CD4-positive, CD25-positive, alpha-beta regulatory T cell (primary cell): ENCODE results near the gene UBTD2. TPM values are rescaled to one million over a fixed set of nuclear protein-coding genes. Genes with fewer than 3 reads are reported as not detected.

ENCODE experiments used
- ATAC-seq, 2 donors: fragments of 150-1000 bp; cut with Tn5 transposase; one replicate each; pipeline ENCODE4 v1.10.0; 2021; ENCODE audit warnings: low read depth in 2 of 2, moderate number of reproducible peaks in 2 of 2, moderate library complexity in 1 of 2
- DNase-seq, 3 donors: peaks; one replicate each; pipeline versions ENCODE4 v3.0.0 to v3.0.0-alpha.2; 2012 to 2022; ENCODE audit warnings: mixed read lengths in 1 of 3
- H3K27ac ChIP-seq: one replicate; pipeline ENCODE4 v1.7.0; 2013; ENCODE audit warnings: mild to moderate bottlenecking, low read length; ENCODE audit not compliant: insufficient read depth, poor library complexity, severe bottlenecking
- H3K27me3 ChIP-seq: one replicate; pipeline ENCODE4 v1.7.0; 2013; ENCODE audit warnings: low read length; ENCODE audit not compliant: control insufficient read depth, insufficient read depth
- H3K36me3 ChIP-seq: one replicate; pipeline ENCODE4 v1.7.0; 2013; ENCODE audit warnings: mild to moderate bottlenecking, low read length, moderate library complexity; ENCODE audit not compliant: control insufficient read depth, insufficient read depth
- H3K4me1 ChIP-seq: 2 replicates; pipeline ENCODE4 v1.7.0; 2013; ENCODE audit warnings: mild to moderate bottlenecking, low read length; ENCODE audit not compliant: insufficient read depth, control insufficient read depth, poor library complexity, severe bottlenecking
- H3K4me3 ChIP-seq: one replicate; pipeline ENCODE4 v1.7.0; 2013; ENCODE audit warnings: low read depth, mild to moderate bottlenecking, low read length, moderate library complexity
- H3K9me3 ChIP-seq, 2 experiments: 1 replicate in 1 of 2; 2 replicates in 1 of 2; pipeline ENCODE4 v1.7.0; 2013; ENCODE audit warnings: low read length in 2 of 2, mild to moderate bottlenecking in 1 of 2, moderate library complexity in 1 of 2; ENCODE audit not compliant: control insufficient read depth in 2 of 2
- H3K27ac Mint-ChIP-seq, 3 donors: one replicate each; pipeline ENCODE4 v1.8.0; 2020 to 2022; ENCODE audit warnings: mild to moderate bottlenecking in 3 of 3, mixed read lengths in 3 of 3, moderate library complexity in 2 of 3
- H3K27me3 Mint-ChIP-seq: one replicate; pipeline ENCODE4 v1.8.0; 2022; ENCODE audit warnings: mild to moderate bottlenecking, mixed read lengths
- H3K36me3 Mint-ChIP-seq: one replicate; pipeline ENCODE4 v1.8.0; 2020; ENCODE audit warnings: mixed read lengths
- H3K4me1 Mint-ChIP-seq, 4 donors: one replicate each; pipeline ENCODE4 v1.8.0; 2020 to 2022; ENCODE audit warnings: mixed read lengths in 4 of 4, mild to moderate bottlenecking in 1 of 4
- H3K4me3 Mint-ChIP-seq, 4 donors: one replicate each; pipeline ENCODE4 v1.8.0; 2020 to 2022; ENCODE audit warnings: mild to moderate bottlenecking in 4 of 4, mixed read lengths in 4 of 4, moderate library complexity in 3 of 4
- H3K9me3 Mint-ChIP-seq, 7 donors: one replicate each; pipeline ENCODE4 v1.8.0; 2020 to 2022; ENCODE audit warnings: mixed read lengths in 7 of 7, mild to moderate bottlenecking in 3 of 7, moderate library complexity in 2 of 7
- polyA plus RNA-seq, 4 donors: library from polyadenylated mRNA; unstranded; fragments of 300-500 nt; fragmentation: Illumina TruSeq; gene quantifications; one replicate each; pipeline ENCODE4 v1.2.3, GENCODE V29; 2021
- total RNA-seq: library from RNA; stranded (reverse); gene quantifications from one replicate; pipeline ENCODE4 v1.2.3, GENCODE V29; 2022

UBTD2 gene
- total and polyA plus RNA-seq, 5 donors from 2014 or later: 2.9 to 3.9 (median 3.4) TPM

DNA sequence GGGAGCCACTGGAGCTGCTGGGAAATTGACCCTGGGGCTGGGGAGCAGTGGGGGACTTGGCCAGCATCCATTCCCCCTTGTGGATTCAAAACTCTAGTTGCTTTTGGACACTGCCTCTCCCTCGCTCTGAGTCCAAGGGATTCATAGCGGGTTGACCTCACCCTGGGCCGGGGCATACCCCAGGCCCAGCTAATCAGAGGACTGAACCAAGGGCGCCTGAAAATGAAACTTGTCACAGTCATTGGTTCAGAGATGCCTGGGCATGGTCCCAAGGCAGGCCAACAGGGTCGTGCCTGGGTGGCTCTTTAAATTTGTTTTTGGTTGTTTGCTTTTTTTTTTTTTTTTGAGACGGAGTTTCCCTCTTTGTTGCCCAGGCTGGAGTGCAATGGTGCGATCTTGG, 118.1 kb downstream of the UBTD2 start:
- H3K4me1 ChIP-seq: peaks cover 87% of the 10 kb centered on the region
- H3K4me3 Mint-ChIP-seq: peak overlapping the region in 1 of 4 donors; percentile 21
- no peaks in the 10 kb centered on the region for H3K27me3 ChIP-seq
- H3K36me3 ChIP-seq: peaks cover 44% of the 10 kb centered on the region
- no peaks in the 10 kb centered on the region for H3K27me3 Mint-ChIP-seq
- peaks cover 17% of the 10 kb centered on the region for H3K36me3 Mint-ChIP-seq
- no peaks in the 10 kb centered on the region for H3K9me3 ChIP-seq
- DNase-seq: no peak
- no peak overlapping the region for H3K4me3 ChIP-seq
- no peak overlapping the region for H3K27ac Mint-ChIP-seq
- no peak for ATAC-seq
- no peaks in the 10 kb centered on the region for H3K9me3 Mint-ChIP-seq
- no peak overlapping the region for H3K27ac ChIP-seq
- H3K4me1 Mint-ChIP-seq: peaks cover 35 to 93% (median 66%) of the 10 kb centered on the region in 4 donors

DNA sequence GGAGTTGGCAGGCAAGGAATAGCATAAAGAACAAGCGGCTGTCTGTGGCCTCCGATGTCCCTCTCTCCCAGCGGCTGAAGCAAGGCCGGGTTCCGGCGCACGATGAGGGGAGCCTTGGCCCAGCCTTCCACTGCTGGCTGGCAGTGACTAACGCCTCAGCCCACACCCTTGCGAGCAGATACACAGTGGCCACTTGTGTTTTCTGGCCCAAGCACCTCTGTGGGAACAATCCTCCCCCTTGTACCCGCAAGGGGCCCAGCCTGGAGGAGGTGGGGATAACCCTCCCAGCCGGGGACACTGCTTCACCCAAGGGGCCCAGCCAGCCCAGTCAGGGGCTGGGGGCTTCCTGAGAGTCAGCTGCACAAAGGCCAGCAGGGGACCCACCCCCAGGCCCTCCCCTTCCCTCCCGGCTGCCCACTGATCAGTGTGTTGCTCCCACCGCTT, 118.8 kb downstream of the UBTD2 start:
- Histone ChIP-seq H3K9me3 (no peaks in the 10 kb centered on the region), H3K4me3 (no peak overlapping the region), H3K27ac (no peak overlapping the region), H3K27me3 (no peaks in the 10 kb centered on the region), H3K36me3 (peaks cover 39% of the 10 kb centered on the region), H3K4me1 (peaks cover 85% of the 10 kb centered on the region)
- Mint-ChIP-seq H3K36me3 (peaks cover 12% of the 10 kb centered on the region), H3K27ac (no peak overlapping the region), H3K9me3 (no peaks in the 10 kb centered on the region), H3K4me1 (peaks cover 30 to 93% (median 63%) of the 10 kb centered on the region in 4 donors), H3K27me3 (no peaks in the 10 kb centered on the region), H3K4me3 (peak overlapping the region in 1 of 4 donors; percentile 43)
- ATAC-seq: no peak
- DNase-seq: no peak

DNA sequence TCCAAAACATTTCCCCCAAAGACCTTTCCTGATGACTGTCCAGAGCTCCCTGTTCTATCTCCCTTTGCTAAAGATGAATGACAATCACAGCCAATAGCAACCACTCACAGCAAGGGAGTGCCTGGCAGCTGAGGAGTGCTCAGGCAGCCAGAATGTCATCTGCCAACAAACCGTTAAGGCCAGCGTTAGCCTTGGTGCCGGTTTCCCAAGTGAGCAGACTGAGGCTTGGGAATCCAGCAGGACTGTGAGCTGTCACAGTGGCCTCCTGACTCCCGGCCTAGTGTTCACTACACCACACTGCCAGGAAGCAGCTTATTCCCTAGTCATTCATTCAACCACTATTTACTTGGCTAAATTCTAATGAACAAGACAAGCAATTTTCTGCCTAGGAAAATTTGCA, 120.2 kb downstream of the UBTD2 start:
- no peak overlapping the region for H3K4me3 ChIP-seq
- no peaks in the 10 kb centered on the region for H3K27me3 ChIP-seq
- peaks cover 32% of the 10 kb centered on the region for H3K36me3 ChIP-seq
- Mint-ChIP-seq H3K4me3 (peak overlapping the region in 2 of 4 donors; percentile 21 to 46), H3K27me3 (no peaks in the 10 kb centered on the region), H3K36me3 (peaks cover 8% of the 10 kb centered on the region), H3K27ac (peak overlapping the region in 1 of 3 donors; percentile 52), H3K9me3 (no peaks in the 10 kb centered on the region), H3K4me1 (peaks cover 25 to 92% (median 59%) of the 10 kb centered on the region in 4 donors)
- peak overlapping the region; percentile 33 for H3K27ac ChIP-seq
- peaks cover 77% of the 10 kb centered on the region for H3K4me1 ChIP-seq
- DNase-seq (no peak), ATAC-seq (no peak)
- H3K9me3 ChIP-seq: no peaks in the 10 kb centered on the region

DNA sequence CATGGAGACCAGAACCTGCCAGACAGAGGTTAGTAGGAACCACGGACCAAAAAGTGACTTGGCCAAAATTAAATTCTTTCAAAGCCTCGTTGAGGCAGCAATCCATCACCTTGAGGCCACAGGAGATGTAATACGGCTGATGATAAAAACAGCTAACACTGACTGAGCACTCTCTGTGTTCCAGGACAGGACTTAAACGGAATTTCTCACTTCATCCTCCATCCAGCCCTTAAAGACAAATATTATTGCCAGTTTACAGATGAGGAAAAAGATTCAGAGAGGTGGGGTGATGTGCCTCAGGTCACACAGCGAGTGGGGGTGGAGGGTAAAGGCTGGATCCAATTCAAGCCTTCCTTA, 120.6 kb downstream of the UBTD2 start:
- no peaks in the 10 kb centered on the region for H3K27me3 ChIP-seq
- ATAC-seq (no peak), DNase-seq (no peak)
- H3K4me1 ChIP-seq: peaks cover 73% of the 10 kb centered on the region
- peak overlapping the region in 1 of 4 donors; percentile 46 for H3K4me3 Mint-ChIP-seq
- no peaks in the 10 kb centered on the region for H3K27me3 Mint-ChIP-seq
- H3K27ac Mint-ChIP-seq: peak overlapping the region in 2 of 3 donors; percentile 52 to 77
- H3K4me1 Mint-ChIP-seq: peaks cover 22 to 92% (median 58%) of the 10 kb centered on the region in 4 donors
- peaks cover 32% of the 10 kb centered on the region for H3K36me3 ChIP-seq
- no peaks in the 10 kb centered on the region for H3K9me3 ChIP-seq
- H3K9me3 Mint-ChIP-seq: no peaks in the 10 kb centered on the region
- H3K4me3 ChIP-seq: no peak overlapping the region
- H3K27ac ChIP-seq: peak overlapping the region; percentile 55
- peaks cover 8% of the 10 kb centered on the region for H3K36me3 Mint-ChIP-seq

DNA sequence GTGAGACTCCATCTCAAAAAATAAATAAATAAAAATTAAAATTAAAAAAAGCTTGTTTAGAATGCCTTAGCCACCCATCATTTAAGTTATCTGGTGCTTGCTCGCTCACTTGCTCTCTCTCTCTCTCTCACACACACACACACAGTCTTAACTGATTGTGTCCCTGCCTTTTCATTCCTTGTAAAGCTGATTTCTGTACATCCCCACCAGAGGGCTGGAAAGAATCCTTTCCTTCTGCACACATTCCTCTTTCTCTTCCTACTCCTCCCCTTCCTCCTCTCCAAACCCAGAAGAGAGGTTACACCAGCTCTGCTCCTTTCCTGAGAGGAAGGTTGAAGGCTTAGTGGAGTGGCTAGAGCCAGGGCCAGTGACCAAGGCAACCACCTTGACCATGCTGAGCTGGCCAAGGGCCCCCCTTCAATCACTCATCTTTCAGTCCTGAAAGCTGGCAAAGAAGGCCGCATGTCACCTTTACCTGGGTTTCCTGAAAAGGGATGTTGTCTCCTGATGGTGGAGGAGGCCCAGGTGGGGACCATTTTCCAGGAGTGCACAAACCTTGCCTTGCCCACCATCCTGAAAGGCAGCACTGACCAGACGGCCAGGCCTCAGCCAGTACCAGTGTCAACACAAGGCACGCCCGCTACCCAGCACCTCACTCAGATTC, 121.1 kb downstream of the UBTD2 start:
- Histone ChIP-seq H3K27me3 (no peaks in the 10 kb centered on the region), H3K9me3 (no peaks in the 10 kb centered on the region), H3K36me3 (peaks cover 31% of the 10 kb centered on the region), H3K4me3 (no peak overlapping the region), H3K4me1 (peaks cover 68% of the 10 kb centered on the region), H3K27ac (peak overlapping the region; percentile 55)
- Mint-ChIP-seq H3K27ac (peak overlapping the region in 2 of 3 donors; percentile 52 to 88), H3K4me1 (peaks cover 17 to 91% (median 55%) of the 10 kb centered on the region in 4 donors), H3K36me3 (peaks cover 8% of the 10 kb centered on the region), H3K27me3 (no peaks in the 10 kb centered on the region), H3K4me3 (peak overlapping the region in 2 of 4 donors; percentile 46 to 68), H3K9me3 (no peaks in the 10 kb centered on the region)
- ATAC-seq (no peak), DNase-seq (no peak)

DNA sequence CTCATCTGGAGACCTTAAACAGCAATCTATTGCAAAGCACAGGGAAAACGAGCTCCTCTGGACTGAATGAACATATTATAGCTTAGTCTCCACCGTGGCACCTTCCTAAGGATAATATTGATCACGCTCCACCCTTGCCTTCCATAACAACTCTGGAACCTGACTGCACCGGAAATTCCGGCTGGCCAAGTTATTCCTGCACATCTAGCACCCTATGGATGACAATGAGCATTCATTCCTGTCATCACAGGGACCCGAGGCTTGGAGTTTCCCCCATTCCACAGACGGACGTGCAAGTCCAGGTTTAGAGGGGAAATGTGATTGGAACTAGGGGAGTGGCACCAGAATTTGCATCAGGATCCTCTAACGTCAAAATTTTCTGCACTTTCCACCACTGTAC, 123.1 kb downstream of the UBTD2 start:
- no peak overlapping the region for H3K4me3 ChIP-seq

More for the DNA sequence above, 123.1 kb downstream of the UBTD2 start:
- no peaks in the 10 kb centered on the region for H3K27me3 ChIP-seq
- no peaks in the 10 kb centered on the region for H3K9me3 ChIP-seq
- Mint-ChIP-seq H3K4me1 (peaks cover 17 to 87% (median 51%) of the 10 kb centered on the region in 4 donors), H3K4me3 (peak overlapping the region; percentile 8 to 71 (median 44)), H3K27me3 (no peaks in the 10 kb centered on the region), H3K9me3 (no peaks in the 10 kb centered on the region), H3K36me3 (peaks cover 15% of the 10 kb centered on the region), H3K27ac (peak overlapping the region; percentile 52 to 89 (median 82))
- ATAC-seq (no peak), DNase-seq (no peak)
- peaks cover 33% of the 10 kb centered on the region for H3K36me3 ChIP-seq
- peaks cover 58% of the 10 kb centered on the region for H3K4me1 ChIP-seq
- no peak overlapping the region for H3K27ac ChIP-seq

Other genes with a start within 250 kb of the UBTD2 start
- gene STK10, start 95.5 kb downstream of the UBTD2 start, total RNA-seq: 533 TPM
- gene STK10, start 95.5 kb downstream of the UBTD2 start, polyA plus RNA-seq: 10 to 100 TPM; 71.2 to 77.2 (median 74.1) TPM
- gene EFCAB9, start 89.6 kb downstream of the UBTD2 start, total RNA-seq: not detected
- gene EFCAB9, start 89.6 kb downstream of the UBTD2 start, polyA plus RNA-seq: not detected
- 0.10 TPM for gene SH3PXD2B, start 170.8 kb upstream of the UBTD2 start, total RNA-seq
- not detected for gene SH3PXD2B, start 170.8 kb upstream of the UBTD2 start, polyA plus RNA-seq